ENCODE results near the gene SH3RF2.
"Not testable (repeated sequence)": the region's sequence is repeated elsewhere in the genome, so short reads cannot be mapped to it uniquely, and the experiment has no call there.

Gene SH3RF2

DNA sequence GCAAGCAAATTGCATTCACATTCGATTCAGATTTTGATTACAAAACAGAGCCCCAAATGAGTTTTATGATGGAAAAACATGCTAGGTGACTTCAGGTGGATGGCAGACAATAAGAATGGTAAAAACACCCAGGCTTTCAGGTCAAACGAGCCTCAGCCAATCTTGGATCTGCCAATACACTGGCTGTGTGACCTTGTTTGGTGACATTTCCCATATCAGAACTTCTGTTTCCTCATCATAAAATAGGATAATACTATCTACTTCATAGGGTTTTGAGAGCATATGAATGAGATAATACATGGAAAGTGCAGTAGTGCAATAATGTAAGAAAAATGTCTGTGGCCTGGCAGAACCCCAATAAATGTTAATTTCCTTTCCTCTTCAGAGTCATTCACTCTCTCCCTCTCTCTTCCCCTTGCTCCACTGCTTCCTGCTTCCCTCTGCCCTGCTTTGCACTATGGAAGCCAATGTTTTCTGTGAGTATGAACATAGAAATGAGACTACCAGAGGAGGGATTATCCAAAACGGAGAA is 54.7 kb downstream of the SH3RF2 start:
- no peaks in the 10 kb centered on the region for H3K36me3 ChIP-seq (replicated peaks; ENCODE audit: insufficient read depth, low read length)
- no peaks in the 10 kb centered on the region for H3K4me1 ChIP-seq (ENCODE audit: low read length)
- H3K27ac ChIP-seq (ENCODE audit: low read length), result no peak overlapping the region
- no peaks in the 10 kb centered on the region for H3F3A ChIP-seq (ENCODE audit: insufficient read depth, low read length)
- H4K20me1 ChIP-seq (ENCODE audit: insufficient read depth, low read length), result no peaks in the 10 kb centered on the region
- no peaks in the 10 kb centered on the region for H3K9me2 ChIP-seq (replicated peaks; ENCODE audit: insufficient read depth, low read length)
- no peaks in the 10 kb centered on the region for H3K27me3 ChIP-seq (replicated peaks; ENCODE audit: insufficient read depth, low read length)
- TF ChIP-seq, protein P1, sequence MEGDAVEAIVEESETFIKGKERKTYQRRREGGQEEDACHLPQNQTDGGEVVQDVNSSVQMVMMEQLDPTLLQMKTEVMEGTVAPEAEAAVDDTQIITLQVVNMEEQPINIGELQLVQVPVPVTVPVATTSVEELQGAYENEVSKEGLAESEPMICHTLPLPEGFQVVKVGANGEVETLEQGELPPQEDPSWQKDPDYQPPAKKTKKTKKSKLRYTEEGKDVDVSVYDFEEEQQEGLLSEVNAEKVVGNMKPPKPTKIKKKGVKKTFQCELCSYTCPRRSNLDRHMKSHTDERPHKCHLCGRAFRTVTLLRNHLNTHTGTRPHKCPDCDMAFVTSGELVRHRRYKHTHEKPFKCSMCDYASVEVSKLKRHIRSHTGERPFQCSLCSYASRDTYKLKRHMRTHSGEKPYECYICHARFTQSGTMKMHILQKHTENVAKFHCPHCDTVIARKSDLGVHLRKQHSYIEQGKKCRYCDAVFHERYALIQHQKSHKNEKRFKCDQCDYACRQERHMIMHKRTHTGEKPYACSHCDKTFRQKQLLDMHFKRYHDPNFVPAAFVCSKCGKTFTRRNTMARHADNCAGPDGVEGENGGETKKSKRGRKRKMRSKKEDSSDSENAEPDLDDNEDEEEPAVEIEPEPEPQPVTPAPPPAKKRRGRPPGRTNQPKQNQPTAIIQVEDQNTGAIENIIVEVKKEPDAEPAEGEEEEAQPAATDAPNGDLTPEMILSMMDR (IDR thresholded peaks at IDR 0.05; ENCODE audit: low read length), result no peak
- TF ChIP-seq EZH2phosphoT487 (IDR thresholded peaks at IDR 0.05; ENCODE audit: low read length), result no peak
- no peak for TF ChIP-seq EZH2 (optimal IDR thresholded peaks at IDR 0.05; ENCODE audit: low read depth, low read length)
- no peaks in the 10 kb centered on the region for H3K79me2 ChIP-seq (ENCODE audit: low read length)
- no peak overlapping the region for H3K4me2 ChIP-seq (ENCODE audit: low read depth, low read length)
- H3K9ac ChIP-seq (ENCODE audit: low read length), result no peak overlapping the region
- no peak overlapping the region for H2AFZ ChIP-seq (ENCODE audit: low read length)
- H3K9me3 ChIP-seq (replicated peaks; ENCODE audit: insufficient read depth, low read length), result no peaks in the 10 kb centered on the region
- DNase-seq, result no peak
- no peak overlapping the region for H3K4me3 ChIP-seq (ENCODE audit: low read length)

DNA sequence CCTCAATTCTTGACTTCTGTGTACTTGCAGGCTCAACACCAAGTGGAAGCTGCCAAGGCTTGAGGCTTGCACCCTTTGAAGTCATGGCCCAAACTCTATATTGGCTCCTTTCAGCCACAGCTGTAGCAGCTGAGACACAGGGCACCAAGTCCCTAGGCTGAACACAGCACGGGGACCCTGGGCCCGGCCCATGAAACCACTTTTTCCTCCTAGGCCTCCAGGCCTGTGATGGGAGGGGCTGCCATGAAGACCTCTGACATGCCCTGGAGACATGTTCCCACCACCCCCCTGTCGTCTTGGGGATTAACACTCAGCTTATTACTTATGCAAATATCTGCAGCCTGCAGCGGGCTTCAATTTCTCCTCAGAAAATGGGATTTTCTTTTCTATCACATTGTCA is 57.2 kb downstream of the SH3RF2 start:
- H4K20me1 ChIP-seq (ENCODE audit: insufficient read depth, low read length); H3K9me3 ChIP-seq (replicated peaks; ENCODE audit: insufficient read depth, low read length); DNase-seq; H3K27ac ChIP-seq (ENCODE audit: low read length); H3K79me2 ChIP-seq (ENCODE audit: low read length); H3K4me2 ChIP-seq (ENCODE audit: low read depth, low read length); H2AFZ ChIP-seq (ENCODE audit: low read length); H3K4me1 ChIP-seq (ENCODE audit: low read length); H3K9ac ChIP-seq (ENCODE audit: low read length); H3K27me3 ChIP-seq (replicated peaks; ENCODE audit: insufficient read depth, low read length); H3K4me3 ChIP-seq (ENCODE audit: low read length); H3K9me2 ChIP-seq (replicated peaks; ENCODE audit: insufficient read depth, low read length); H3K36me3 ChIP-seq (replicated peaks; ENCODE audit: insufficient read depth, low read length); H3F3A ChIP-seq (ENCODE audit: insufficient read depth, low read length): not testable (repeated sequence)

DNA sequence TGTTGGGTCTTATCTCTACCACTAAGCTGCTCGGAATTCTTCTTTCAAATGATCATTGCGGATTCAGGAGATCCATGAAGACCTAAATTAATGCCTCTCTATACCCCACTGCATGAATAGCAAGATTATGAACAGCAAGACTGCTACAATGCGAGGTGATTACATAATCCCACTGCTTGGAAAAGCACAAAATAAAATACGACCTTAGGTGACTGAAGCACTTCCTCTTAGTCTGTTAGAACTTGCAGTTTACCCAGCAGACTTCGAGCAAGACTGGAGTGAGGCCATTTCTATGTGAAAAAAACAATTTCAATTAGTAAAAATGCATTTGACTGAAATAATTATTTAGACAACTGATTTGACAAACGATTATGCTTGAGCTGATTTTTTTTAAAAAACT is 59.8 kb downstream of the SH3RF2 start:
- H3K4me3 ChIP-seq (ENCODE audit: low read length), result no peak overlapping the region
- H2AFZ ChIP-seq (ENCODE audit: low read length), result no peak overlapping the region
- no peaks in the 10 kb centered on the region for H3K27me3 ChIP-seq (replicated peaks; ENCODE audit: insufficient read depth, low read length)
- H3F3A ChIP-seq (ENCODE audit: insufficient read depth, low read length), result no peaks in the 10 kb centered on the region
- no peak overlapping the region for H3K9ac ChIP-seq (ENCODE audit: low read length)
- no peaks in the 10 kb centered on the region for H3K79me2 ChIP-seq (ENCODE audit: low read length)
- H3K9me2 ChIP-seq (replicated peaks; ENCODE audit: insufficient read depth, low read length), result no peaks in the 10 kb centered on the region
- no peak for DNase-seq
- no peaks in the 10 kb centered on the region for H3K4me1 ChIP-seq (ENCODE audit: low read length)
- H3K4me2 ChIP-seq (ENCODE audit: low read depth, low read length), result no peak overlapping the region
- no peaks in the 10 kb centered on the region for H4K20me1 ChIP-seq (ENCODE audit: insufficient read depth, low read length)
- TF ChIP-seq EZH2 (optimal IDR thresholded peaks at IDR 0.05; ENCODE audit: low read depth, low read length), result no peak
- TF ChIP-seq, protein P1 (IDR thresholded peaks at IDR 0.05; ENCODE audit: low read length), result no peak
- TF ChIP-seq EZH2phosphoT487 (IDR thresholded peaks at IDR 0.05; ENCODE audit: low read length), result no peak
- no peaks in the 10 kb centered on the region for H3K9me3 ChIP-seq (replicated peaks; ENCODE audit: insufficient read depth, low read length)
- H3K36me3 ChIP-seq (replicated peaks; ENCODE audit: insufficient read depth, low read length), result no peaks in the 10 kb centered on the region
- no peak overlapping the region for H3K27ac ChIP-seq (ENCODE audit: low read length)

DNA sequence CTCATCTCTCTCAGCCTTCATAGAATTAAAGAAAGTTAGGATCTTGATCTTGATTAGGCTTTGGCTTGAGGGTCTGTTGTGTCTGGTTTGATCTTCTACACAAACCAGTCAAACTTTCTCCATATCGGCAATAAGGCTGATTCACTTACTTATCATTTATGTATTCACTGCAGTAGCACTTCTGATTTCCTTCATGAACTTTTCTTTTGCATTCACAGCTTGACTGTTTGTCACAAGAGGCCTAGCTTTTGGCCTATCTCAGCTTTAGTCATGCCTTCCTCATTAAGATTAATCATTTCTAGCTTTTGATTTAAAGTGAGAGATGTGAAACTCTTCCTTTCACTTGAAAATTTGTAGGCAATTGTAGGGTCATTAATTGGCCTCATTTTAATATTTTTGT is 62.8 kb downstream of the SH3RF2 start:
- Histone ChIP-seq H3K79me2 (ENCODE audit: low read length) (no peaks in the 10 kb centered on the region), H4K20me1 (ENCODE audit: insufficient read depth, low read length) (no peaks in the 10 kb centered on the region)

More for the DNA sequence above, 62.8 kb downstream of the SH3RF2 start:
- Histone ChIP-seq H3K9ac (ENCODE audit: low read length) (no peak overlapping the region), H2AFZ (ENCODE audit: low read length) (no peak overlapping the region), H3K27ac (ENCODE audit: low read length) (no peak overlapping the region), H3K9me2 (replicated peaks; ENCODE audit: insufficient read depth, low read length) (no peaks in the 10 kb centered on the region), H3F3A (ENCODE audit: insufficient read depth, low read length) (no peaks in the 10 kb centered on the region), H3K4me3 (ENCODE audit: low read length) (no peak overlapping the region), H3K9me3 (replicated peaks; ENCODE audit: insufficient read depth, low read length) (no peaks in the 10 kb centered on the region), H3K27me3 (replicated peaks; ENCODE audit: insufficient read depth, low read length) (no peaks in the 10 kb centered on the region), H3K36me3 (replicated peaks; ENCODE audit: insufficient read depth, low read length) (no peaks in the 10 kb centered on the region), H3K4me1 (ENCODE audit: low read length) (no peaks in the 10 kb centered on the region), H3K4me2 (ENCODE audit: low read depth, low read length) (no peak overlapping the region)
- no peak for TF ChIP-seq EZH2 (optimal IDR thresholded peaks at IDR 0.05; ENCODE audit: low read depth, low read length)
- TF ChIP-seq, protein P1 (IDR thresholded peaks at IDR 0.05; ENCODE audit: low read length), result no peak
- TF ChIP-seq EZH2phosphoT487 (IDR thresholded peaks at IDR 0.05; ENCODE audit: low read length), result no peak
- DNase-seq, result no peak
